HCT116 (cell line): ENCODE data around the gene CSF3R.

Source experiments
- JUND ChIP-seq: IDR thresholded peaks from 2 replicates; pipeline ENCODE4 v1.6.1; 2012
- POLR2A ChIP-seq: IDR thresholded peaks from 2 replicates; pipeline ENCODE4 v1.7.0; 2011; ENCODE audit warnings: borderline replicate concordance; ENCODE audit not compliant: insufficient read depth, insufficient read length; ENCODE audit errors: extremely low read depth
- POLR2AphosphoS5 ChIP-seq: IDR thresholded peaks from 2 replicates; pipeline ENCODE4 v1.6.1; 2011; ENCODE audit warnings: mild to moderate bottlenecking, low read depth, low read length, moderate library complexity
- RAD21 ChIP-seq: IDR thresholded peaks from 2 replicates; pipeline ENCODE4 v1.6.1; 2012; ENCODE audit warnings: low read depth, mild to moderate bottlenecking
- SP1 ChIP-seq: IDR thresholded peaks from 2 replicates; pipeline ENCODE4 v1.6.1; 2012; ENCODE audit warnings: low read depth
- SRF ChIP-seq: IDR thresholded peaks from 2 replicates; pipeline ENCODE4 v1.6.1; 2012; ENCODE audit warnings: low read depth
- TF ChIP-seq, protein P1 (sequence below), 3 experiments: fragments of 200-600 bp in 1 of 3; sonication (generic) in 1 of 3; IDR thresholded peaks in 2 of 3; conservative IDR thresholded peaks in 1 of 3; 2 replicates each; pipeline ENCODE4 v1.5.1; 2012 to 2017; ENCODE audit warnings: low read depth in 2 of 3, low read length in 2 of 3, antibody characterized with exemption in 1 of 3, borderline replicate concordance in 1 of 3, control low read depth in 1 of 3, mild to moderate bottlenecking in 1 of 3, mixed read lengths in 1 of 3, mixed run types in 1 of 3, moderate library complexity in 1 of 3; ENCODE audit not compliant: insufficient read depth in 1 of 3
- TF ChIP-seq, protein P2 (sequence below): IDR thresholded peaks from 2 replicates; pipeline ENCODE4 v1.6.1; 2012

DNA sequence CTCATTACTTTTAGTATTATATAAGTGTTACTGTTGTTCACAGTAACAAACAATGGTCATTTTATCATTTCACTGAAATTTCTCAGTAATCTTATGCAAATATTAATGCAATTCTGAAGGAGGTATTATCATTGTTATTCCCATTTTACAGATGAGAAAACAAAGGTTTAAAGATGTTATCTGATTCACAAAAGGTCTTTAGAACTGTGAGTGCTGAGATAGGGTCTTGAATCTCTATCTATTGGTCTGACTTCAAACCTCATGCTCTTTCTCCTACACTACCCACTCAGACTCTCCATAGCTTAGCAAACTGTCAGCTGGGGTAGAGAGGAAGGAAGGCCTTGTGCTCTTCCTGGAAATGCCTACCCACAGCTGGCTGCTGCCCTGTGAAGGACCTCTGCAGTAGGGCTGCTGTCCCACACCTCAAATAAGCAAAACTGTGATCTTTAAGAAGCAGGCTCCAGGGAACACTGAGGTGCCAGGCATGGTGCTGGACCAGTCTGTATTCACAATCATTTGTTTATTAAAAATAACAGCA is 26.3 kb downstream of the CSF3R start:
- no peak for TF ChIP-seq JUND
- no peak for TF ChIP-seq POLR2AphosphoS5
- TF ChIP-seq, protein P1, sequence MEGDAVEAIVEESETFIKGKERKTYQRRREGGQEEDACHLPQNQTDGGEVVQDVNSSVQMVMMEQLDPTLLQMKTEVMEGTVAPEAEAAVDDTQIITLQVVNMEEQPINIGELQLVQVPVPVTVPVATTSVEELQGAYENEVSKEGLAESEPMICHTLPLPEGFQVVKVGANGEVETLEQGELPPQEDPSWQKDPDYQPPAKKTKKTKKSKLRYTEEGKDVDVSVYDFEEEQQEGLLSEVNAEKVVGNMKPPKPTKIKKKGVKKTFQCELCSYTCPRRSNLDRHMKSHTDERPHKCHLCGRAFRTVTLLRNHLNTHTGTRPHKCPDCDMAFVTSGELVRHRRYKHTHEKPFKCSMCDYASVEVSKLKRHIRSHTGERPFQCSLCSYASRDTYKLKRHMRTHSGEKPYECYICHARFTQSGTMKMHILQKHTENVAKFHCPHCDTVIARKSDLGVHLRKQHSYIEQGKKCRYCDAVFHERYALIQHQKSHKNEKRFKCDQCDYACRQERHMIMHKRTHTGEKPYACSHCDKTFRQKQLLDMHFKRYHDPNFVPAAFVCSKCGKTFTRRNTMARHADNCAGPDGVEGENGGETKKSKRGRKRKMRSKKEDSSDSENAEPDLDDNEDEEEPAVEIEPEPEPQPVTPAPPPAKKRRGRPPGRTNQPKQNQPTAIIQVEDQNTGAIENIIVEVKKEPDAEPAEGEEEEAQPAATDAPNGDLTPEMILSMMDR (IDR thresholded peaks at IDR 0.05 in 2 of 3, conservative IDR thresholded peaks at IDR 0.05 in 1 of 3; ENCODE audit: borderline replicate concordance in 1 of 3, insufficient read depth in 1 of 3, low read depth in 2 of 3, low read length in 2 of 3), result no peak
- TF ChIP-seq, protein P2, sequence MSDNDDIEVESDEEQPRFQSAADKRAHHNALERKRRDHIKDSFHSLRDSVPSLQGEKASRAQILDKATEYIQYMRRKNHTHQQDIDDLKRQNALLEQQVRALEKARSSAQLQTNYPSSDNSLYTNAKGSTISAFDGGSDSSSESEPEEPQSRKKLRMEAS, result no peak
- TF ChIP-seq RAD21, result no peak
- TF ChIP-seq POLR2A, result no peak
- no peak for TF ChIP-seq SP1
- TF ChIP-seq SRF, result no peak
